ENCODE results near the gene CYB5D1. TPM values are rescaled to one million over a fixed set of nuclear protein-coding genes. Genes with fewer than 3 reads are reported as not detected.

CYB5D1 gene
- total RNA-seq, 1 donor from 2014 or later, result 5.8 TPM

Other genes with a start within 250 kb of the CYB5D1 start
- gene FXR2, start 243.1 kb upstream of the CYB5D1 start, total RNA-seq, result 32.4 and 35.4 TPM in 2 replicates
- 42.6 and 47.6 TPM in 2 replicates for gene SAT2, start 230.2 kb upstream of the CYB5D1 start, total RNA-seq
- 0.58 TPM in 1 of 2 replicates, not detected in the other for gene SHBG, start 227.9 kb upstream of the CYB5D1 start, total RNA-seq
- not detected in 2 replicates for gene ATP1B2, start 207.1 kb upstream of the CYB5D1 start, total RNA-seq
- 87.9 and 94.8 TPM in 2 replicates for gene TP53, start 170.5 kb upstream of the CYB5D1 start, total RNA-seq
- 5.5 and 9.3 TPM in 2 replicates for gene WRAP53, start 169.5 kb upstream of the CYB5D1 start, total RNA-seq
- 0.87 and 2.1 TPM in 2 replicates for gene EFNB3, start 152.8 kb upstream of the CYB5D1 start, total RNA-seq
- gene DNAH2, start 140.3 kb upstream of the CYB5D1 start, total RNA-seq, result not detected in 2 replicates
- 4.9 and 16.3 TPM in 2 replicates for gene KDM6B, start 23.8 kb upstream of the CYB5D1 start, total RNA-seq
- gene TMEM88, start 2.9 kb upstream of the CYB5D1 start, total RNA-seq, result 24.8 and 46.8 TPM in 2 replicates
- gene NAA38, start 444 bp upstream of the CYB5D1 start, total RNA-seq, result 96.0 and 138 TPM in 2 replicates
- 66.5 and 142 TPM in 2 replicates for gene CHD3, start 30.8 kb downstream of the CYB5D1 start, total RNA-seq
- gene RNF227, start 58.3 kb downstream of the CYB5D1 start, total RNA-seq, result 0.64 and 1.2 TPM in 2 replicates
- 0.12 and 2.1 TPM in 2 replicates for gene KCNAB3, start 71.9 kb downstream of the CYB5D1 start, total RNA-seq
- 100 and 142 TPM in 2 replicates for gene TRAPPC1, start 73.9 kb downstream of the CYB5D1 start, total RNA-seq
- gene CNTROB, start 74.2 kb downstream of the CYB5D1 start, total RNA-seq, result 16.7 and 18.7 TPM in 2 replicates
- not detected in 2 replicates for gene GUCY2D, start 144.6 kb downstream of the CYB5D1 start, total RNA-seq
- gene ALOX15B, start 181.1 kb downstream of the CYB5D1 start, total RNA-seq, result not detected in 2 replicates
- gene ALOX12B, start 229.7 kb downstream of the CYB5D1 start, total RNA-seq, result not detected in 2 replicates